Measurements from ENCODE around the gene CALHM2. TPM values are rescaled to one million over a fixed set of nuclear protein-coding genes. Genes with fewer than 3 reads are reported as not detected.
A peak's percentile ranks its signal among the peaks of the same experiment; 100 is the strongest.

The CALHM2 gene
- total and polyA plus RNA-seq, 2 donors (not counting 1 experiment from before 2014, with no cell fraction given) = 16.3 to 42.8 TPM

- 97% methylated on average over 30 of the region's 32 CpGs for WGBS (ENCODE audit: insufficient coverage)
- Histone ChIP-seq H3K9ac (ENCODE audit: low read length) (no peak overlapping the region), H3K4me2 (replicated peaks; ENCODE audit: low read depth, low read length, poor library complexity, severe bottlenecking) (peak overlapping the region; percentile 75), H2AFZ (ENCODE audit: insufficient read depth, low read depth, low read length, poor library complexity, severe bottlenecking) (no peak overlapping the region), H3K36me3 (replicated peaks in 1 of 2; ENCODE audit: control extremely low read depth in 1 of 2, control insufficient read depth in 1 of 2, extremely low read depth in 1 of 2, insufficient read depth in 2 of 2, low read length in 1 of 2) (no peaks in the 10 kb centered on the region), H3K27ac (ENCODE audit: low read length in 2 of 2) (peak overlapping the region in 1 of 2 donors; percentile 42), H3K27me3 (replicated peaks in 1 of 4; ENCODE audit: control extremely low read depth in 1 of 4, control insufficient read depth in 3 of 4, insufficient read depth in 4 of 4, low read length in 3 of 4) (no peaks in the 10 kb centered on the region), H3K4me1 (ENCODE audit: control insufficient read depth in 2 of 2, insufficient read depth in 2 of 2, low read length in 2 of 2) (peaks cover 29 to 52% of the 10 kb centered on the region in 2 donors), H3K9me3 (ENCODE audit: control extremely low read depth in 1 of 3, control insufficient read depth in 2 of 3, insufficient read depth in 1 of 3, low read length in 2 of 3) (peaks cover 0 to 6% (median 0%) of the 10 kb centered on the region in 3 donors), H3K4me3 (ENCODE audit: control extremely low read depth in 1 of 5, extremely low read depth in 1 of 5, insufficient read depth in 1 of 5, low read depth in 2 of 5, low read length in 4 of 5) (no peak overlapping the region), H4K20me1 (ENCODE audit: control insufficient read depth, insufficient read depth, low read length, poor library complexity, severe bottlenecking) (no peaks in the 10 kb centered on the region), H3K79me2 (ENCODE audit: control insufficient read depth, insufficient read depth, low read length) (no peaks in the 10 kb centered on the region)
- H3K4me3 Mint-ChIP-seq = no peak overlapping the region
- intact Hi-C loops (cut with micrococcal nuclease) = no loop called here
- no peak for DNase-seq
- H3K27me3 Mint-ChIP-seq = no peaks in the 10 kb centered on the region
- ATAC-seq (ENCODE audit: low read depth) = no peak
- ChIA-PET POLR2A (interaction anchor here (2.9 kb wide), 1 partner anchor 21 kb away, joined by 24 read pairs; the partner anchor contains the start of gene CALHM2), CTCF (interaction anchor here (0.5 to 1.3 kb wide), 2 partner anchors 18 to 25 kb away, joined by 3 read pairs; no protein-coding TSS in a partner anchor)
- peaks cover 54% of the 10 kb centered on the region for H3K4me1 Mint-ChIP-seq
- peak overlapping the region; percentile 65 for H3K27ac Mint-ChIP-seq
- H3K9me3 Mint-ChIP-seq (ENCODE audit: insufficient read depth) = no peaks in the 10 kb centered on the region
- TF ChIP-seq EZH2 (IDR thresholded peaks at IDR 0.05; ENCODE audit: borderline replicate concordance, insufficient read depth, low read depth, low read length, poor library complexity, severe bottlenecking) (no peak), CTCF (IDR thresholded peaks at IDR 0.05) (no peak)
Measured at GRCh38 chr10:103473261-103473671, 21.1 kb upstream of the CALHM2 start.

- H2AFZ ChIP-seq (ENCODE audit: insufficient read depth, low read depth, low read length, poor library complexity, severe bottlenecking) = peak overlapping the region; percentile 56
- peak; percentile 15 for ATAC-seq (ENCODE audit: low read depth)
- TF ChIP-seq EZH2 (IDR thresholded peaks at IDR 0.05; ENCODE audit: borderline replicate concordance, insufficient read depth, low read depth, low read length, poor library complexity, severe bottlenecking) (no peak), CTCF (IDR thresholded peaks at IDR 0.05) (no peak)
- ChIA-PET CTCF (interaction anchor here (0.7 to 2.4 kb wide), 10 partner anchors 9 to 56 kb away, joined by 3 to 17 read pairs (median 4); partner anchors contain the start of gene CALHM2), POLR2A (interaction anchor here (0.6 to 2.9 kb wide), 3 partner anchors 11 to 20 kb away, joined by 5 to 24 read pairs (median 6); partner anchors contain the start of gene CALHM2)
- H3K27ac ChIP-seq (ENCODE audit: low read length in 2 of 2) = peak overlapping the region; percentile 69 to 78
- peak overlapping the region in 3 of 5 experiments; percentile 5 to 35 (median 31) for H3K4me3 ChIP-seq (ENCODE audit: control extremely low read depth in 1 of 5, extremely low read depth in 1 of 5, insufficient read depth in 1 of 5, low read depth in 2 of 5, low read length in 4 of 5)
- Mint-ChIP-seq H3K27ac (peak overlapping the region; percentile 96), H3K4me1 (peaks cover 67% of the 10 kb centered on the region), H3K4me3 (peak overlapping the region; percentile 79), H3K27me3 (no peaks in the 10 kb centered on the region), H3K9me3 (ENCODE audit: insufficient read depth) (no peaks in the 10 kb centered on the region)
- peak; percentile 60 for DNase-seq
- no peaks in the 10 kb centered on the region for H3K27me3 ChIP-seq (replicated peaks in 1 of 4; ENCODE audit: control extremely low read depth in 1 of 4, control insufficient read depth in 3 of 4, insufficient read depth in 4 of 4, low read length in 3 of 4)
- no peaks in the 10 kb centered on the region for H3K36me3 ChIP-seq (replicated peaks in 1 of 2; ENCODE audit: control extremely low read depth in 1 of 2, control insufficient read depth in 1 of 2, extremely low read depth in 1 of 2, insufficient read depth in 2 of 2, low read length in 1 of 2)
- intact Hi-C loops (cut with micrococcal nuclease) = loop anchor here (1.0 kb wide), 1 partner anchor 10 kb away; no protein-coding TSS in a partner anchor
- H4K20me1 ChIP-seq (ENCODE audit: control insufficient read depth, insufficient read depth, low read length, poor library complexity, severe bottlenecking) = no peaks in the 10 kb centered on the region
- peak overlapping the region; percentile 75 for H3K4me2 ChIP-seq (replicated peaks; ENCODE audit: low read depth, low read length, poor library complexity, severe bottlenecking)
- peaks cover 0 to 6% (median 0%) of the 10 kb centered on the region in 3 donors for H3K9me3 ChIP-seq (ENCODE audit: control extremely low read depth in 1 of 3, control insufficient read depth in 2 of 3, insufficient read depth in 1 of 3, low read length in 2 of 3)
- 0% methylated on average over 1 of the region's 2 CpGs for WGBS (ENCODE audit: insufficient coverage)
- no peaks in the 10 kb centered on the region for H3K79me2 ChIP-seq (ENCODE audit: control insufficient read depth, insufficient read depth, low read length)
- peak overlapping the region; percentile 43 for H3K9ac ChIP-seq (ENCODE audit: low read length)
- H3K4me1 ChIP-seq (ENCODE audit: control insufficient read depth in 2 of 2, insufficient read depth in 2 of 2, low read length in 2 of 2) = peaks cover 35 to 64% of the 10 kb centered on the region in 2 donors
Measured at GRCh38 chr10:103472005-103472404, 19.8 kb upstream of the CALHM2 start.

Measured in B cell (primary cell).